22Rv1 (cell line): ENCODE data around the gene GUCD1.

ENCODE experiments used
- H3K27ac ChIP-seq: fragments of 450-650 bp; 2 replicates; pipeline ENCODE4 v1.5.1; 2017
- CTCF ChIP-seq: fragments of 450-650 bp; IDR thresholded peaks from 2 replicates; pipeline ENCODE4 v1.5.1; 2017; ENCODE audit warnings: mild to moderate bottlenecking
- ZFX ChIP-seq: fragments of 450-650 bp; IDR thresholded peaks from 2 replicates; pipeline ENCODE4 v1.6.1; 2017; ENCODE audit warnings: antibody characterized with exemption, borderline replicate concordance

The GUCD1 gene

DNA sequence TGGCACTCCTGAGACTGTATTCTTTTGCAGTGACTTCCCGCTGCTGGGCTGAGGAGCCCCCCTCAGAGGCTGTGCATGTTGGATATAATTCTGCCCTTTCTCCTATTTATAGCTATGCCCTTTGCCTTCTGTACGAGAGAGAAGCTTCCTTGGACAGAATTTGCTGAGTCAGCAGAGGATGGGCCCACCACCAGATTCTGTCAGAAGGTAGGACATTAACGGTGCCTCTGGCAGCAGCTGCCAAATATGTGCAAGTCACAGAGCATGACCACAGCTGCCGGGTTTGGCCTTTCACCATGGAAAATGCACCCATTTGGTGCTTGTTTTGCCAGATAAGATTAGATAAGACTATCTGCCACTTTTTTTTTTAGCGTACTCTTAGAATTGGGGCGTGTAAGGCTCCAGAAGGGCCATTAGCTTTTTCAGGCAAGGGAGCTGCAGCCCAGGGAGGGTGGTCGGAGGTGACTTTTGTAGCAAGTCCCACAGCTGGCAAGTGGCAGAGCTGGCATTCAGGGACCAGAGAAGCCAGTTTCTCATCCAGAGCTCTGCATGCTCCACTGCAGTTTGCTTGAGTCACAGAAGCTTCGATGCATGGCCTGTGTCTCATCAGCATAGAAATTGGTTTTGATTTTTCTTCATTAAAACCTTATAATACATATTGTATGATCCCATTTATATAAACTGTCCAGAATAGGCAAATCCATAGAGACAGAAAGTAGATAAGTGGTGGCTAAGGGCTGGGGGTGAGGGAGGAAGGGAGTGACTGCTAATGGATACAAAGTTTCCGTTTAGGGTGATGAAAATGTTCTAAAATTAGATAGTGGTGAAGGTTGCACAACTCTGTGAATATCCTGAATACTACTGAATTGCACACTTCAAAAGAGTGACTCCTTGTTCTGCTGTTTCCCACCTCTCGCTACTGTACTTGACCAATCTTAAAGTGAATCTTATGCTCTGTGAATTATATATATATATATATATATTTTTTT is 44.0 kb downstream of the GUCD1 start:
- TF ChIP-seq ZFX (no peak), CTCF (no peak)
- H3K27ac ChIP-seq, result peak overlapping the region; percentile 39; the same call in 1 of the 2 replicates

- no peak overlapping the region for H3K27ac ChIP-seq
- TF ChIP-seq CTCF (no peak), ZFX (no peak)
Observed at GRCh38 chr22:24507716-24508115, 47.2 kb downstream of the GUCD1 start.

DNA sequence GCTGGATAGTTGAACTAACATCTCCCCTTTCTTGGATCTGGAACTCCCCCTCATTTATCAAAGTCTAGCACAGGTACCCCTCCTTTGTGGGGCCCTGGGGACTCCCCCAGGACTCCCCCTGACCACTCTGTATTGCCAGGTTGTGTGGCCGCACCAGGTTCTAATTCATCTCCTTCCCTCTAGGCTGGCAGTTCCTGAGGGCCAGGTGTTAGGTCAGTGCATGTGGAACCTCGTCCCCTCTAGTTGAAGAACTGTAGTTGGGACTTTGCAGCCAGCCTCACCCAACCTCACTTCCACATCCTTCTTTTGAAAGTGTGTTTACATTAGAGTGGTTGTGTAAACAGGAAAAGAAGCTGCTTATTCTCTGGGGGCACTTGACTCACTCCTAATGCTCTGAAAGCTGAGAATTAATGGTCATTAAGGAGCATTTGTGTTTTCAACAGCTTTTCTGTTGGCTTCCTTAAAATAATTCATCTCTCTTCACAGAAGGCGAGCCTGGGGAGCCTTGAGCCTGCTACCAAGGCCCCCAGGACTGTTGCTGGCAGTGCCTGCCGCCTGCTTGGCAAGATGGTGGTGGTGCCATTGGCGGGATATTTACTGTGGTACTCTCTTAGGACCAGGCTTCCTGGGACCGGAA is 48.0 kb downstream of the GUCD1 start:
- no peak overlapping the region for H3K27ac ChIP-seq

DNA sequence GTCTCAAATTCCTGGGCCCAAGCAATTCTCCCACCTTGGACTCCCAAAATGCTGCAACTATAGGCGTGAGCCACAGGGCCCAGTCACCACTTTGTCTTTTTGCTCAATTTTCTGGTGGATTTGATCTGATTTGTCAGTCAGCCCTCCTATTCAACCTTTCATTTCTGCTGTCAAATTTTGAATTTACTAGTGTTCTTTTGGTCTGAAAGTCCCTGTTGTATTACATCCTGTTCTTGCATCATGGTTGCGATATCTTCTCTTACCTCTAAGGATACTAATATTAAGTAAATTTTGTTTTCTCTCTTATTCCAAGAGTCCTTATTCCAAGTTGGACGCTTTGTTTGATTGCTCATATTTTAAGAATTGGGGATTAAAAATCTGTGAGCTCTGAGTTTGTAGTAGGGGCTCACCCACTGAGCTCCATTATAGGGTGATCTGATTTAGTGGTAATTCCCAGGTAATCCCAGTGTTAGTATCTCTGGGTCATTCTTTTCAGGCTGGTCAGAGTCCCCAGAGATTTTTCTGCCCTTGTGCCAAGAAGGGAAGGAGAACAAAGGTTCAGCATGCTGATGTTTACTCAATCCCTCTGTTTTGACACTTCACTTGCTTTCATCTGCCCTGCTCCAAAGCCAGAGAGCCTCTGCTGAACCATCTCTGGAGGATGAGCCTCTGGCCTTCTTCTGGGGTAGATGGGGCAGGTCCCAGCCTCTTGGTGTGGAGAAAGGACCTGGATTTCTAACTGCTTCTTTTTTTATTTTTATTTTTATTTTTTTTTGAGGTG is 49.8 kb downstream of the GUCD1 start:
- TF ChIP-seq ZFX (no peak), CTCF (no peak)
- H3K27ac ChIP-seq, result no peak overlapping the region

More for the DNA sequence above, 48.0 kb downstream of the GUCD1 start:
- TF ChIP-seq CTCF, result no peak
- TF ChIP-seq ZFX, result no peak

GRCh38 chr22:24504540-24504939 is 50.4 kb downstream of the GUCD1 start:
- no peak for TF ChIP-seq CTCF
- TF ChIP-seq ZFX, result no peak
- H3K27ac ChIP-seq, result no peak overlapping the region

- no peak overlapping the region for H3K27ac ChIP-seq
- TF ChIP-seq ZFX, result no peak
- no peak for TF ChIP-seq CTCF
Observed at GRCh38 chr22:24503843-24504338, 51.0 kb downstream of the GUCD1 start.
